HG02642 (cell line): Measurements from ENCODE around the gene CASS4.
A peak's percentile ranks its signal among the peaks of the same experiment; 100 is the strongest.
"Not testable (repeated sequence)": the region's sequence is repeated elsewhere in the genome, so short reads cannot be mapped to it uniquely, and the experiment has no call there.

Experiments
- ATAC-seq: cut with Tn5 transposase; IDR thresholded peaks from one replicate; pipeline ENCODE4 v1.9.1; 2021; ENCODE audit warnings: mild to moderate bottlenecking; ENCODE audit not compliant: unreplicated experiment, poor library complexity

CASS4 gene, protein sequence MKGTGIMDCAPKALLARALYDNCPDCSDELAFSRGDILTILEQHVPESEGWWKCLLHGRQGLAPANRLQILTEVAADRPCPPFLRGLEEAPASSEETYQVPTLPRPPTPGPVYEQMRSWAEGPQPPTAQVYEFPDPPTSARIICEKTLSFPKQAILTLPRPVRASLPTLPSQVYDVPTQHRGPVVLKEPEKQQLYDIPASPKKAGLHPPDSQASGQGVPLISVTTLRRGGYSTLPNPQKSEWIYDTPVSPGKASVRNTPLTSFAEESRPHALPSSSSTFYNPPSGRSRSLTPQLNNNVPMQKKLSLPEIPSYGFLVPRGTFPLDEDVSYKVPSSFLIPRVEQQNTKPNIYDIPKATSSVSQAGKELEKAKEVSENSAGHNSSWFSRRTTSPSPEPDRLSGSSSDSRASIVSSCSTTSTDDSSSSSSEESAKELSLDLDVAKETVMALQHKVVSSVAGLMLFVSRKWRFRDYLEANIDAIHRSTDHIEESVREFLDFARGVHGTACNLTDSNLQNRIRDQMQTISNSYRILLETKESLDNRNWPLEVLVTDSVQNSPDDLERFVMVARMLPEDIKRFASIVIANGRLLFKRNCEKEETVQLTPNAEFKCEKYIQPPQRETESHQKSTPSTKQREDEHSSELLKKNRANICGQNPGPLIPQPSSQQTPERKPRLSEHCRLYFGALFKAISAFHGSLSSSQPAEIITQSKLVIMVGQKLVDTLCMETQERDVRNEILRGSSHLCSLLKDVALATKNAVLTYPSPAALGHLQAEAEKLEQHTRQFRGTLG

DNA sequence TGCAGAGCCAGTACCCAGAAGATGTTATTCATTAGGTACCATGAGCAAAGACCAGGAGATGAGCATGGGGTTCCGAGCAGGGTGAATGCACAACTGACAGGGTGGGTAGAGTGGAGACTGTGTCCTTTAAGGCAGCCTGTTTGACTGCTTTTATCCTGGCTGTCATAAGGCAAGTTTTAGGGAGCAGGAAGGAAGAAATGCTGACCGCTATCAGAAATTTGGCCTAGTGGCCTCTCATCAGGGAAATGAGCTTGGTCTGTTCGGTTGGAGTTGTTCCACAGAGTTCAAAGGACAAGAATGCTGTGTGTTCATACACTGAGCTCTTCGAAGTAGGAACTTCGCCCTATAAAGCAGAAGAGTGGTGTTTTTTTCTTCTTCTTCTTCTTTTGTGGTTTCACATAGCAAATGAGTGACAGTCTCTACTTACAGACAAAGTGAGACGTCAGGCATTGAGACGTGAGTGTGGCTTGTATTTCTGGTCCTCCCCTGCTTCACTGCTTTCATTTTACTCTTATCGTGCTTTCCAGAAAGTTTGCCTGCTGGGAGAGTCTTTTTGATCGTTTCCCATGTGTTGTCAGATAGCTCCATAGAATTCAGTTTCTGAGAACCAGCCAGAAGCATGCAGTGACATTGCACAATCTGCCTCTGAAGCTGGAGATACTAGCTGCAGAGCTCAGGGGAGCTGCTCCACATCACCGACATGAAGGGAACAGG is at the start of gene CASS4:
CASS4 (plus strand) TSS at position 502 of the 714 bp plus-strand sequence; CDS start at position 701, 199 bp downstream.
- ATAC-seq = peak; percentile 43

DNA sequence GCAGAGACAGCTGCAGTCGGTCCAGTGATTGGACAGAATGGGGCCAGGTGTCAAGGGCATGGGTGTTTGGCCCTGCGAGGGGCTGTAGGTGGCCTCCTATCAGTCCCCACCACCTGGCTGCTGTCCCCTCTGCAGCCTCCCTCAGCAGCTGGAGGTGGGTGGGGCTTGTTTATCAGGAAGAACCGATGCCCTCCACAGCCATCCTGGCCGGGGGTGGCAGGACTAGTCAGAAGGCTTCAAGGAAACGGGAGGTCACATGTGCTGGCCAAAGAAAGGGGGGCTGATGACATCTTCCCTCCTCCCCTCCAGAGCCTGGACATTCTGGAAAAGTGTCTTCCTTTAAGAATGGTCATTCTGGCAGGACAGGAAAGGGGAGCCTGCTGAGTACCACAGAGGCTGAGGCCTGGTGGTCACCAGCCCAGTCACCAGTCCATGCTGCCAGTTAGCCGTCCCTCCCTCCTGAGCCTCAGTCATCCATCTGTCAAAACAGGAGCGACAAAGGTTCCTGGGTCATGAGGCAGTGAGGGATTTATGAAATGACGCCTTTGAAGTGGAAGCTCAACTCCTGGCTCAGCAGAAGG is 49.1 kb upstream of the CASS4 start:
- no peak for ATAC-seq

DNA sequence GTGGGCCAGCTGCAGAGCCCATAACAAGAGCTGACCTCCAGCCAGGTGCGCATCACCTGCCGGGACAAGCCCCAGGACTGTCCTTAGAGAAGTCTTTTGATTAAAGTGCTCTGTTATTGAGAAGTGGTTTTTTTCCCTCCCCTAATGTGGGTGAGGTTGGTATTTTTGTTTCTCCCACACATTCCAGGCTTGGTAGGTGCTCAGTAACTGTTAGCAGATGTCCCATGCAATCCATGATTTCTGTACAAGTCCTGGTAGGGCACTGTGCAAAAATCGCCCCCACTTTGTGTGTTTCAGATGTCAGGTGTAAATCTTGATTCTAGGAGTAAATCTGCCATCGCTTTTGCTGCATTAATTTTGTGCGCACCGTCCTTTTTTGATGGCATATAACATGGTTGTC is 48.6 kb upstream of the CASS4 start:
- ATAC-seq = no peak

GRCh38 chr20:56368351-56369134 is 43.5 kb upstream of the CASS4 start:
- ATAC-seq = no peak

DNA sequence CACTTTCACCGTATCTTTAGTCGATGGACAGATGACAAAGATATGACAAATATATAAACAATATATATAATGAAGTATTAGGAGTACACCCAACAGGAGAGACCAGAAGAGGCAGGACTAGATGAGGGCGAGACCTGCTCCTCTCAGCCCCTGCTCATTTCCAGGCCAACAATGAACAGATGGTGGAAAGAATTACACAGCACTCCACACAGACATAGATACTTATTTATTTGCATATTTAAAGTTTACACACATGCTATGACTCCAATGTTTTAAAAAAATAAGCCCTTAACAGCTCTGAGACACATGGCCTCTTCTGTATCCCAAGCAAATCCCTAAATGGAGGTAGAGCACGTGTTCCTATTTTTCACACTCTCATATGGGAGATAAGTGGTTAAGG is 42.9 kb upstream of the CASS4 start:
- no peak for ATAC-seq

DNA sequence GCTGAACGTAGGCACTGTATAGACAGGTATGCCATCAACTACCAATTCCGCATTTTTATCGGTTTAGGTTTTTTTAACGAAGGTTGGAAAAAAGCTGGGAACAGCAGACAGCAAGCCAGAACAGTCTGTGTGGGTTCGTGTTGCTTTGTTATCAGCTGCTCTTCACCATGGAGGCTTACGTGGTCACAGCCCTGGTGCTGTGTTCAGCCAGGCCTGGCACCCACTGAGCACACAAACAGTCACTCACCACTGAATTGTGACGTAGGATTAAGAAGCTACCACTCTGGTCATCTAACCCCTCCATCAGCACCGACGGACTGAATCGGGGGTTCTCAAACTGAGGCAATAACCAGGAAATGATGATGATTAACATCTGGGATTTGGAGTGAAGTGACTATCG is 40.1 kb upstream of the CASS4 start:
- no peak for ATAC-seq

GRCh38 chr20:56372850-56373249 is 39.2 kb upstream of the CASS4 start:
- no peak for ATAC-seq

- ATAC-seq = no peak
Measured at GRCh38 chr20:56373942-56374341, 38.1 kb upstream of the CASS4 start.

- no peak for ATAC-seq
Measured at GRCh38 chr20:56376331-56376730, 35.7 kb upstream of the CASS4 start.

DNA sequence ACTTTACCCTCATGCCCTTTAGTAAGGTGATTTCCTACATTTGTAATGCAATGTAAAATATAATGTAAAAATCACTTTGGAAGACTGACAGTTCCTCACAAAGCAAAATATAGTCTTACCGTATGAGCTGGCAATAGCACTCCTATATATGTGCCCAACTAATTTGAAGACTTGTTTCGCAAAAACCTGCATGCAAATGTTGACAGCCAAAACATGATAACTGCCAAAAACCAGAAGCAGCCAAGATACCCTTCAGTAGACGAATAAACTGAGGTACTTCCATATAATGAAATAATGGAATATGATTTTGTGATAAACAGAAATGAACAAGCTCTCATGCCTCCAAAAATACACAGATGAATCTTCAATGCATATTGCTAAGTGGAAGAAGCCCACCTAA is 33.7 kb upstream of the CASS4 start:
- ATAC-seq = no peak

GRCh38 chr20:56380375-56380774 is 31.7 kb upstream of the CASS4 start:
- ATAC-seq = no peak

DNA sequence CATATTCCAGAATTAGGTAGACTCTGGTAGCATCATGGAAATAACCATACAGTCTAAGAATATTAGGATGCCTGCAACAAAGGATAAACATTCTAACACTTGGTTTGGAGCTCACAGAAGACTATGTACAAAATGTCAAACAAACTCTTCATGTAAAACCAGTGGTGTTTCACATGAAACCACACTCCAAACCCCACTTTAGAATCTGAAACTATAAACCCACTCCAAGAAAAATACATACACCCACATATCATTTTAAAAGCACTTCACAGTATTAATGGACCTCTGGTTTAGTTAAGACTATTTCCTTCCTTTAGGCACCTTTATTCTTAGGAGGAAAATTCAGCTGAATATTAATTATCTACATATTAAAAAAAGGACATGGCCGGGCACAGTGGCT is 30.6 kb upstream of the CASS4 start:
- ATAC-seq = no peak

DNA sequence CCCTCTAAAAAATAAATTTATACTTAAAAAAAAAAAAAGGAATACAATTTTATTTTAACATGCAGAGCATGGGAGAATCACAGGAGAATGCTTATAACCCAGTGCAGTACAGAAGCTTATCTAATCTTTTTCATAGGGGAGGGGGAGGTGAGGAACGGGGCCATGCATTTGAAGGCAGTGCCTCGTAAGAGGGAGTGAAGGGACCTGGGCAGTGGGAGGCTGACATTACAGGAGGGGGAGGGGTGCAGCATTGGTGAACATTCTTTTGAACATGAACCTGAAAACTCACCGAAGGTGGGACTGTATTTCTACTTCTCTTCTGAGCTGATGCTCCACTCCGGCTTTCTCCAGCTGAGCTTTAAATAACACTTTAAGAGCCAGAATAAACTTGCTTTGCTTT is 29.4 kb upstream of the CASS4 start:
- no peak for ATAC-seq

DNA sequence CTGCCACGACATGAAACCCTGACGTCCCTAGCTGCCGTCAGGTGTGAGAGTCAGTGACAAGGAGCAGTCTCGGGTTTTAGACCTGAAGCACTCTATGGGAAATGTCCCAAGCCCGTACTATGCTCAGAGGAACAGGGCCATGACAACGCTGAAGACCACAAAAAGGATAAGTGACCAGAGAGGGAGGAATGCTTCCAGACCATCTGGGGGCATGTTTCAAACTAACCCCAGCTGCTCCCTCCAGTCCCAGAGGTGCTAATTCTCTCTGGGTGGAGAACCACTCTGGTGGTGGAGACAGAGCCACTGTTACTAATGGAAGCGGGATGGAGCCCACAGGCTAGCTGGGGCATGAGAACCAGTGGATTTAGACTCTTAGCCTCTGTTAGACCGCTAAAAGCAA is 28.7 kb upstream of the CASS4 start:
- no peak for ATAC-seq

DNA sequence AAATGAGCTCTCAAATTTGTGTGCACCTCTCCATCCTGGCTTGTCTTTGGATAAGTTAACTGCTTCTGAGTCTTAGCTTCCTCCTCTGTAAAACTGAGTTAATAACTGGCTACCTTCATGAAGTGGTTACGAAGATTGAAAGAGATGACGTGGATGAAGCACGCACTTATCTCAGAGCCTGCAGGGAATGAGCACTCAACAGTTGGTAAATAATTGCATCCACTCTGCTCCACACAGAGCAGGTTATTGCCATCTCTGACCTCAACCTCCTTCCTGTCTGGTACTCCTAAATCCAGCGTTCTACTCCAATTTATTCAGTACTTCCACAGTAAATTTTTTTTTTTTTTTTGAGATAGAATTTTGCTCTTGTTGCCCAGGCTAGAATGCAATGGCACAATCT is 26.9 kb upstream of the CASS4 start:
- ATAC-seq = no peak

DNA sequence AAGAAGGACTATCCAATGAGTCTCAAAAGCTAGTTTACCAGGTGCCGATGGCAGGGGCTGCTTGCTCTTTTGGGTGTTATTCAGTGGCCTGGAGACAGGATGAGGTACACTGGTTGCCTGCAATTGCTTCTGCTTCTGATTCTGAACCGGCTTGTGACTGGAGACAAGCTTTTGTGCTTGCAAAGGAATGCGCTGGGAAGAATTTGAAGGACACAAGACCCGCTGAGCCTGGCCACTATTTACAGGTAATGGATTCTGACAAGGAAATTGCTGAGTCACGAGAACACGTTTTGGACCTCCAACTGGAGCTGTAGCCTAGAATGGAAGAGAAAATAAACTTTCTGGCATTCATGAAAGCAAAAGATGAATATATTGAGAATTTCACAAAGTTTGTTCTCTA is 25.8 kb upstream of the CASS4 start:
- no peak for ATAC-seq

GRCh38 chr20:56388882-56389281 is 23.2 kb upstream of the CASS4 start:
- no peak for ATAC-seq

DNA sequence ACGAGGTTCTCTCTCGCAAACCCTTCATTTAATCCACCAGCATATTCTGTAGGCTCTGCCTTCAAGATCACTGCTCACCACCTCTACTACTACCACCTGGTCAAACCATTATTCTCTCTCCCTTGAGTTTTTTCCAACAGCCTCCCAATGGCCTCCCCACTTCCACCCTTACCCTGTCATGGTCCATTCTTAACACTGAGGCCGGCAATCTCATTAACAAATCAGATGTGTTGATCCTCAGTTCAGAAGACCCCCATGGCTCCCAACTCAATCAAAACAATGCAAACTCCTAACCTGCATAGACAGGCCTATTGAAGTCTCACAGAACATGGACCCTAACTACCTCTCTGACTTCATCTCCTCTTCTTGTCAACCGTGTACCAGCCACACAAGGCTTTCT is 22.3 kb upstream of the CASS4 start:
- no peak for ATAC-seq

- ATAC-seq = not testable (repeated sequence)
Measured at GRCh38 chr20:56390396-56390795, 21.7 kb upstream of the CASS4 start.

- ATAC-seq = no peak
Measured at GRCh38 chr20:56391037-56391436, 21.0 kb upstream of the CASS4 start.
